Renal cortex interstitium (tissue), 11 donors: ENCODE results near the gene LMAN1L. TPM values are rescaled to one million over a fixed set of nuclear protein-coding genes. Genes with fewer than 3 reads are reported as not detected.

Source experiments
- DNase-seq, 11 donors: peaks; one replicate each; pipeline ENCODE4 v3.0.0-alpha.2; 2013; ENCODE audit warnings: low read depth in 9 of 11, low spot score in 4 of 11; ENCODE audit errors: extremely low read depth in 1 of 11
- polyA plus RNA-seq, 3 donors: library from polyadenylated mRNA; unstranded; fragments of 120-200 nt; gene quantifications; one replicate each; pipeline ENCODE4 v1.2.1, GENCODE V29; 2013; ENCODE audit not compliant: insufficient read length in 3 of 3

Gene LMAN1L
- polyA plus RNA-seq, 3 donors = not detected

DNA sequence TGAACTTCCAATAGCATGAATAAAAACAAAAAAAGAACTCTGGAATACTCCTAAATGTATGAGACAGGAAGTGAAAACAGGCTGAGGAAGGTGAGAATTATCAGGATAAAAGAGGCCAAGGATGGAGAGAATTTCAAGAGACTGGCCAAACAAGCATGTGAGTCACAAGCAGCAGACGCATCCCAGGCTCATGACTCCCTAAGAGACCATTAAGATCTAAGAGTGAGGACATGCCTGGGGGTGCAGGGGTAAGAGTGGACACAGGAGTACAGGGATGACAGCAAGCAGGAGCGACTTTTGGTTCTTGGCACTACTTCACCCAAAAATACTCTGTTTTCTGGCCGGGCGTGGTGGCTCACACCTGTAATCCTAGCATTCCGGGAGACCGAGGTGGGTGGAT is 53.5 kb downstream of the LMAN1L start:
- DNase-seq = no peak

DNA sequence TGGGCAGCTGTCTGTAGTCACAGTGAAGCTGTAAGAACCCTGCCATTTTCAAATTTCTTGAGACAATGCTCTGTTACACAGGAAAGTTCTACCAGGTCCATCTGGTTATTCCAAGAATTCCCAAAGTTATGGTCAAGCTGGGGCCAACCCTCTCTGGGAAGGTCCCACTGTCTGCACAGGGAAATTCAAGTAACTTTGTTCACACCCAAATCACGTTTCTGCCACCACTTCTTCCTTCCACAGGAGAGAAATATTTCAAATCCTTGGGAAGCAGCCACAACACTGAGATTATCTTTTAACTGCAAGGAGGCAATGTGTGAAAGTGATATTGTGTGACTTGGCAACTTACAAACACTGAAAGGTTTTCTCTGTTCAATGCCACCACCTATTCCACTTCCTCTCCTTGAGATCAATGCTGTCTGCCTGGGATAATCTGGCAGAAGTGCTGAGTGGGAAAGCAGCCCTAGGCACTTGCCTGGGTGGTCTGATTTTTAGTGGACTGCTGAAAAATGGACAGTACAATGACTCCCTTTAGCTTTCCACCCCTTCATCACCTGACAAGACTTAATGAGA is 54.9 kb downstream of the LMAN1L start:
- DNase-seq = no peak

DNA sequence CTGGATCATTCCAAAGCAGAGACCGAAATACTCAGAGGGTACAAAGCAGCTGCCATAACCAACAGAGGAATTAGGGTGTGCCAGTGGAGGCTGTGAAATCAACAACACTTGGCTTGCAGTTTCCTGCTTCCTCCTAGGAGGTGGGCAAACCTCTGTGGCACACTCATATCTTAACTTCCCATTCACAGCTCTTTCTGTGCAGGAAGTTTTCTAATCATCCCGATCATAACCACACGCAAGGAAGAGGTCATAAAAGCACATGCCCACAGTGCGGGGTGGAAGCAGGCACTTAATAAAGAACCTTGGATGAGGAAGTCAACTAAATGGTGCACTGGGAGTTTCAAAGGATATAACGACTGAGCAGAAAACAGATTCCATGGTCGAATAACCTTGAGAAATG is 55.4 kb downstream of the LMAN1L start:
- DNase-seq = no peak

DNA sequence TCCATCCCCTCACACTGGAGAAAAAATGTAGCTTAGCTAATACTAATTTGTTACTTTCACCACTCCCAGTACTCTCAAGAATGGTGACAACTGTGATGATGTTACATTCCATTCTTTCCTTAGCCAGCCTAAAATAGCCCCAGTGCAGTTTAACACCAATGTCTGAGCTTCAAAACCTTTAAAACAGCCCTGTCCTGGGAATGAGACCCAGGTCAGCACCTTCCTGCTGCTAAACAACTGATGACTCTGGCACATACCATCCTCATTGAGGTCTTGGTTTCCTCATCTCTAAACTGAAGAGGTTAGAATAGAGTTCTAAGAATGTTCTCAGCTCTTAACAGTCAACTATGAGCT is 56.7 kb downstream of the LMAN1L start:
- no peak for DNase-seq

DNA sequence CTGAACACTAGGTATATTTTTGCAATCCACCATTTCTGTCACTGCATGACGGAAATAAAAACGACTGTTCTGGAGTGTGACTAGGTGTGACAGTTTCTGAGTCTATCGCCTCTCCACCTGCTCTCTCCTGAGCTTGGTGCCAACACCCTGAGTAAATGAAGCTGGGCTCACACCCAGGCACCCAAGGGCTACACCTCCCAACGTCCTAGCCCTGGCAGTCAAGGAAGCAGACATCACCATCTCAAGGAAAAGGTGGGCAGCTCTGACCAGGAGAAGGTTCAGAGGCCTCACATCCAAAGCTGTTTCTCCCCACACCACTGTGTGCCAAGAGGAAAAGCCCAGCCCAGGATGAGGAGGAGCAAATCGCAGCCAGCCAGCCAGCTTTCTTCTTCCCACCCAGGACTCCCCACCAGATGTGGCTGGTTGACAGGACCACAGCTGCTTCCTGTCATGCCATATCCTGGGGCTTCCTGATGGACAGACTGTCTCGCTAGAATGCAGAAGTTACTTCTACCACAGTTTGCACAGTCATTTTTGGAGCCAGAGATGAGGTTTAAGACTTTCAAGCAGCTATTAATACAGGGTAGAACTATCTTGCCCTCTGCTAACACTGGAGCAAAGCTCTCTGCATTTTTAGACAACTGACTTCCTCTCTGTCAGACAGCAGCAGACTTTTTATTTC is 57.2 kb downstream of the LMAN1L start:
- DNase-seq = no peak

DNA sequence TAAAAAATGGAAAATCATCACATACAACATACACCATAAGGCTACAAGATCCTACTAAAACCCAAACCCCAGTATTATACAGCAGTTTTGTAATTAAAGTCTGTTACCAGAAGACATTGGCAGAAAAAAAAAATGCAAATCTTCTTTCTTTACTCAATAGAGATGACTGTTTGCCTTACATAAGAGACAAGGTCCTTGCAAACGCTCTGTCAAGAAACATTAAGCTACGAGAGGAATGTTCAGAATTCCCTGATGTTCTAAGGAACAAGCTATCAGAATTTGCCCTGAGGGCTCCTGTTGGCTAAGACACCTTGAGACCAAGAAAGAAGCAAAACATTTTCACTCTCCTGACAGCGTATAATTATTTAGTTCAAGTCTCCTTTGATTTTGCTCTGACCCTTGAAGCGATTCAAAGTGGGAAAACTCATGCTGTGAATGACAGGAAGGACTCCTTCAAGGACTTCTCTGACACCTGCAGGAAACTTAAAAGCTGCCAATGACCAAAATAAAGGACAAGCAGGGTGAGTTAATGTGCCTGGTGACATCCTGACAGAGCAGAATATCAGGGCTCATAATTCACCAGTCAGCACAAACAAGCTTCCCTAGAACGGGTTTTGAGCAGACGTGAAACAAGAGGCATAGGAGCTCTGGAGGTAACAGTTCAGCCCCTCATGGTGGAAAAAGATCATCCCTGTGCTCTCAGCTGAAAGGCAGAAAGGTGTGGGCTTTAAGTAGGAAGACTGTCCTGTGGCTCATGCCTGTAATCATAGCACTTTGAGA is 58.0 kb downstream of the LMAN1L start:
- DNase-seq = no peak

DNA sequence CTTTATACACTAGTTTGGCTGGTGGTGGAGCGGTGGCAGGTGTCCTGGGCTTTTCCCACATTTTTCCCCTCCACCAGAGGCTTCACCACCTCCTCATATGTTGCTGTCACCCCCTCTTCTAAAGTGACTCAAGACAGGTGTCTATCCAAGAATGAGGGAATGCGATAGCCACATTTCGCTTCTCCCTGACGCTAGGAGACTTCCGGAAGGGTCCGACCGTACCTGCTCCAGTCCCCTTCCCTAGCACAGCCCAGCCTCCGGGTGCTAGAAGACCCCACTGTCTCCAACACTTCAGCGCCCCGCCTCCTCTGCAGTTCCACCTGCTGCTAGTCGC is 60.0 kb downstream of the LMAN1L start:
- no peak for DNase-seq

DNA sequence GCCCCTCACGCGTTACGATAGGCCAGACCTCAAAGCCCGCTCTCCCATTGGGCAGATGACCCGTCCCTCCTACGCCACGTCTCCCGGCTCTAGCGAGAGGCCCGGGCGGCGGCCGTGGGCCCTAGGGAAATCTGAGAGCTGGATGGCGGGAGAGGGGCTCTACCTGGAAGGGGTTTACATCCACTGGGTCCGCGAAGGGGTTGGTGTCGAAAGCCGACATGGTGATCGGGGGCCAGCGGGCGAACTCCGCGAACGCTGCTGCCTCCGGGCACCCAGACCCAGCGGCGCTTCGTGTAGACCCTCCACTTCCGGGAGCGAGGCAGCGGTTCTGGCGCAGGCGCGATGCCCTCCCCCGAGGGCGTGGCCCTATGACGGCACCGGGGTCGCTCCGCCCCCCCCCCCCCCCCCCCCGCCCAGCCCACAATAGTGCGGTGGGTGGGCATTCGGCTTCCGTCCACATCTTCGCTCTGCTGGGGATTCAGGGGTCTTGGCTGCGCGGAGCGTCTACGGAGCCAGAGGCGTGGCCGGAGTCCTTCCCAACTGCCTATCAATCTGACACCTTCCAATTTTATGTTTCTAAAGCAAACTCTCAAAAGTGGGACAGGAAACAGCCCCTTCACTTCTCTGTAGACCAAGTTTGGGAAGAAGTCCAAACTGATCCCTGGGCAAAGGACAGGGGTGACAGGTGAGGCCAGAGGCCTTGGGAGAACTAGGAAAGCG is 60.6 kb downstream of the LMAN1L start, which contains the start of gene SCAMP2:
Gene SCAMP2 (minus strand): TSS at position 330 of the 720 bp plus-strand sequence. CDS start 110 bp downstream, at position 220.
- DNase-seq = peak; percentile 83 to 95 (median 93)

DNA sequence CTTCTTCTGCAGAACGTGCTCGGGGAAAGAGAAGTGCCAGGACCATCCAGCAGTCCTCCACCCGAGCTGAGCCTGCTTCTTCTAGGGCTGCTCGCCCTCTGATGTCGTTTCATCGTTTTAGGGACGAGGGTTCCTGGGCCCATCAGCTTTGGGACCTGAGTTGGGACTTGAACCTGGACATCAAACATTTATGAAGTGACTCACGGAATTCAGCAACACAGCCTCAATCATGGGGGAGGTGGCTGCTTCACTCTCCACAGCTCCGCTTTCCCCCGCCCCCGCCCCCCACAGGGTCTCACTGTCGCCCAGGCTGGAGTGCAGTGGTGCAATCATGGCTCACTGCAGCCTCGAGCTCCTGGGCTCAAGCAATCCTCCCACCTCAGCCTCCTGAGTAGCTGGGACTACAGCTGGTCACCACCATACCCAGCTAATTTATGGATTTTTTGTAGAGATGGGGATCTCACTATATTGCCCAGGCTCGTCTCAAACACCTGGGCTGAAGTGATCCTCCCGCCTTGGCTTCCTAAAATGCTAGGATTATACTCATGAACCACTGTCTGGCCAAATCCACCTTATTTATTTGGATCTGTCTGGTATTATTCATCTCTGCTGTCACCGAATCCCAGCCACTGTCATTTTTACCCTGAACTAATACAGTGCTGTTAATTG is 61.3 kb downstream of the LMAN1L start:
- DNase-seq = no peak

Other genes starting within 250 kb of the LMAN1L start
- gene CLK3, start 197.0 kb upstream of the LMAN1L start, polyA plus RNA-seq = 10 to 100 TPM; 70.5 to 89.5 (median 72.9) TPM
- 10 to 100 TPM; 41.8 to 44.1 (median 42.0) TPM for gene EDC3, start 116.8 kb upstream of the LMAN1L start, polyA plus RNA-seq
- under 1 TPM in 1 of 3 donors, not detected in 2; 0.12 TPM for gene CYP1A1, start 87.3 kb upstream of the LMAN1L start, polyA plus RNA-seq
- under 1 TPM; 0.13 to 0.38 (median 0.23) TPM for gene CYP1A2, start 64.0 kb upstream of the LMAN1L start, polyA plus RNA-seq
- 10 to 100 TPM; 42.2 to 53.4 (median 47.1) TPM for gene CSK, start 30.8 kb upstream of the LMAN1L start, polyA plus RNA-seq
- not detected for gene CPLX3, start 13.8 kb downstream of the LMAN1L start, polyA plus RNA-seq
- 10 to 100 TPM; 27.9 to 33.5 (median 31.1) TPM for gene ULK3, start 30.3 kb downstream of the LMAN1L start, polyA plus RNA-seq
- gene SCAMP2, start 60.5 kb downstream of the LMAN1L start, polyA plus RNA-seq = 10 to 100 TPM; 69.1 to 71.3 (median 69.7) TPM
- 10 to 100 TPM; 66.1 to 71.9 (median 69.4) TPM for gene MPI, start 77.2 kb downstream of the LMAN1L start, polyA plus RNA-seq
- 10 to 100 TPM; 51.7 to 59.3 (median 57.2) TPM for gene FAM219B, start 94.0 kb downstream of the LMAN1L start, polyA plus RNA-seq
- 100 to 1,000 TPM; 183 to 221 (median 217) TPM for gene COX5A, start 125.2 kb downstream of the LMAN1L start, polyA plus RNA-seq
- gene RPP25, start 143.9 kb downstream of the LMAN1L start, polyA plus RNA-seq = 1 to 10 TPM; 2.1 to 3.4 (median 2.5) TPM
- gene SCAMP5, start 182.7 kb downstream of the LMAN1L start, polyA plus RNA-seq = 10 to 100 TPM; 19.9 to 25.7 (median 21.7) TPM
- 10 to 100 TPM; 10.2 to 15.7 (median 12.5) TPM for gene PPCDC, start 210.8 kb downstream of the LMAN1L start, polyA plus RNA-seq